Measurements from ENCODE around the gene IGLON5.

The IGLON5 gene

DNA sequence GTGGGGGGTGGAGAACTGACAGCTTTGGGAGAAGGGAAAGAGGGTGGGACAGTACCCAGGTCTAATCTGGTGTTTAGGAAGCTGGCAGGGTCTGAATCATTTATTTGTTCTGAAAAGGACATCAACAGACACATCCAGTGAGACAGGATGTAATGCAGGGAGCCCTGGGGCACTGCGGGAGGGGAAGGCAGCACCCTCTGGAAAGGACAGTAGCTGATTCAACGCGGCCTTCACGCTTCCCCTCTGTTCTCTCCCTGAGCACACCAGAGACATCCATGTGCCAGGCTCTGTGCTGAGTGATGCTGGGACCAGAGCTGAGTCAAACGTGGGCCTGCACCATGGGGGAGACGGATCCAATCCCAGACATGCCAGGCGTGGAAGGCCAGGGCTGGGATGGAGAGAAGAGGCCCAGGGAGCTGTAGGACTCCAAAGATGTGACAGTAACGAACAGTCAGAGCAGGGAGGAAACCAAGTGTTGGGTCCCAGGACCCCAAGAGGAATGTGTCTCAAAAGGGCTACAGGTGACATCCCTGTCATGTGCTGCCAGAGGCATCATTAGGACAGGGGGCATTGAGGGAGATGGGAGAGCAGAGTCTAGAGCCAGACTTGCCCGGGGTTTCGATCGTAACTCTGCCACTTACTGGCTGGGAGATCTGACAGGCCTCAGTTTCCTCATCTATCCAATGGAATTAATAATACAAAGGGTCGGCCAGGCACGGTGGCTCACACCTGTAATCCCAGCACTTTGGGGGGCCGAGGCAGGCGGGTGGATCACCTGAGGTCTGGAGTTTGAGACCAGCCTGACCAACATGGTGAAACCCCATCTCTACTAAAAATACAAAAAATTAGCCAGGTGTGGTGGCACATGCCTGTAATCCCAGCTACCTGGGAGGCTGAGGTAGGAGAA is 53.0 kb downstream of the IGLON5 start:
- DNase-seq (ENCODE audit: low spot score) = no peak

- no peak for DNase-seq (ENCODE audit: low spot score)
Measured at GRCh38 chr19:51365211-51365964, 53.9 kb downstream of the IGLON5 start.

- DNase-seq (ENCODE audit: low spot score) = no peak
Measured at GRCh38 chr19:51365965-51366388, 54.5 kb downstream of the IGLON5 start, which contains the start of gene ETFB. ETFB (minus strand) TSS chr19:51366388; CDS start chr19:51366326, 62 bp downstream.

GRCh38 chr19:51366389-51367254 is 55.2 kb downstream of the IGLON5 start:
- DNase-seq (ENCODE audit: low spot score) = peak; percentile 95

- peak; percentile 44 for DNase-seq (ENCODE audit: low spot score)
Measured at GRCh38 chr19:51367255-51367564, 55.8 kb downstream of the IGLON5 start.

DNA sequence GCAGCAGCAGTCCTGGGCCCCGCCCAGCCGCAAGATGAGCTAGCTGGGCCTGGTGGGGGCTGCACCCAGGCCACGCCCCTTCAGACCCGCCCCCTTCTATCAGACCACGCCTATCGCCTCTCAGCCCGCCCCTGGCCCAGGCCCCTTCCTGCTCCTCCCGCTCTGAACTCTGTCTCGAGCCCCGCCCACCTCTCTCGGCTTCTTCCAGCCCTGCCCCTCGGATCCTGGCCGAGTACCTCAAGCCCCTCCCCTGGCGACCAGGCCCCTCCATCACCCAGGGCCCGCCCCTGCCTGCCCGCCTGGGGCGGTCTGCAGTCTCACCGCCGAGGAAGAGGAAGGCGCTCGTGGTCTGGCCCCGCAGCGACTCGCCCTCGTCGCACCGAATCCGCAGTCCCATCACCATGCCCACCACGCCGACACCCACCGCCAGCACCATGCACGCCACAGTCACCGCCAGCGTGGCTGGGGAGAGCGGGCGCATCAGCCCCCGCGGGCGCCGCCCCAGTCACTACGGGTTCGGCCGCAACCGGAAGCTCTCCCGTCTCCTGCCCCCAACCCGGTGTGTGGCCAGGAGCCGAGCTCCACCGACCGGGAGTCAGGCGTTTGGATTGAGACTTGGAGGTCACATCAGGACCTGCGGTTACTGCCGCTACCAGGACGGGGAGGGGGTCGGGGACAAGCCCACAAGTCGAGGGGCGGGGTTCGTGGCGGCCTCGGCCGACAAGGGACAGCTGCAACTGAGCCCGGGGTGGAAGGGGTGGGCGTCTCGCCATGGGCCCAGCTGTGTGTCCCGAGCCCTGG is 56.3 kb downstream of the IGLON5 start:
- DNase-seq (ENCODE audit: low spot score) = peak; percentile 98

DNA sequence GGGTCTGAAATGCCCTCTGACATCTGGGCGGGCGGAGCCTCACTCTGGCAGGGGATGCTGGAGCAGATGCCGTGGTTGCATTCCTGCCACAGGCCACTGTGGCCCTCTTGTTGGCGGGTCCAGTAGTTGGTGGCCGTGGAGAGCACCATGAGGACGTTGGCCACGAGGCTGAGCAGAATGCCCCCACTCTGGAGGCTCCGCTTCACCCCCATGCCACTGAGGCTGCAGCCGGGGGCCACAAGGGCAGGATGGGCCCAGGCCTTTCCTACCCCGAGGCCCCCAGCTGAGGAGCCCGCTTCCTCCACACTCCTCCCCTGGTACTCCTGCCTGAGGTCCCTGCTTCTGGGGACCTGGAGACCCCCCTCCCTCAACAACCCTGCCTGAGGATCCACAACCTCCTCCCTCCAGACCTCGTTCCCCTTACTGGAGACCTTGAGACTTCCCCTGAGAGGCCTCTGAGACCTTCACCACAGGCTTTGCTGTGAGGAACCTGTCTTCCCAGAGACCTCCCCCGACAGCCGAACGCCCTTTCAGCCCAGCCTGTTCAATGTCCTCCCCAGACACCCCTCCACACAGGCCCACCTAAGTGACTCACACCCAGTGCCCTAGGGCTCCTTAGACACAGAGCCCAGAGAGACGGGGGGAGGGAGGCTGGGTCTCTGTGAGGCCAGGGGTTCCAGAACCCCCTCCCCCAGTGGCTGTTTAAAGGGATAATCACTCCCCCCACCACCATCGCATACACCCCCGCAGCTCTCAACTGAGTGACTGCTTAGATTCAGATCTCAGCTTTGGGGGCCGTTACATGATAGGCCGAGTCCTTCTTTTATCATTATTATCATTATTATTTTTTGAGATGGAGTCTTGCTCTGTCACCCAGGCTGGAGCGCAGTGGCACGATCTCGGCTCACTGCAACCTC is 57.2 kb downstream of the IGLON5 start, which contains the start of gene CLDND2:
CLDND2 (minus strand) TSS at position 638 of the 917 bp plus-strand sequence; CDS start at position 212, 426 bp downstream.
- DNase-seq (ENCODE audit: low spot score) = no peak

DNA sequence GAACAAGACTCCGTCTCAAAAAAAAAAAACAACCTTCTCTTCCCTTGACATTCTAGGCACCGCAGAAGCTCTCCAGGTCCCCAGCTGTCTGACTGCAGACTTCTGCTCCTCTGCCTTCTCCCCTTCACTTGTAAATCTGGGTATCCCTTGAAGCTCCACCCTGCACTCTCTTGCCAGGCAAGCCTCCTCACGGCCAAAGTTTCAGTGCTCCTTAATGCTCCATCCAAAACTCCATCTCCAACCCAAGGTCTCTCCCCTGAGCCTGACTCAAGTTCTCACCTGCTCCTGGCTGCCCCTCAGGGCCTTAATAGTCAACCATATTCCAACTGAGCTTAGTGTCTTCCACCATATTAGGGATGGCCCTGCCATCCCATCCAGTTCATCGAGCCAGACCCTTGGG is 58.8 kb downstream of the IGLON5 start:
- no peak for DNase-seq (ENCODE audit: low spot score)

DNA sequence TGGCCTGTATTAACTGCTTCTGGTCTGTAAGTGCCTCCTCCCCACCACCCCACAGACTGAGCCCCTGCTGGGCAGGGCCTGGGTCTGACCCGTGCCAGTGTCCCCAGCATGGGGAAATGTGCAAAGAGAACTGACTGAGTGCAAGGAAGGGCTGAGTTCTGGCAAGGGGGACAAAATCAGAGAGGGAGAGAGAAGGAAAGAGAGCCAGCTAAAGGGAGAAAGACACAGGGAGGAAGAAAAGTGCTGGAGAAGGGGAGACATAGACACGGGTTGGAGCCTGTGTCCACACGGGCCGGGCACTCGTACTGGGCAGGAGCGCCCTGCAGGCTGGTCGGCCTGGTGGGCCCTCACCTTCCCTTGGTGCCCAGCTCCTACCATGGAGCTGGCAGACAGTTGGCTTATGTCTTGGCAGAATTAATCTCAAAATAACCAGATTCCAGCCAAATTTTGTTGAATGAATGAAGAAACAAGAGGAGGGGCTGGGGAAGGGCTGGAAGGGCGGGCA is 59.8 kb downstream of the IGLON5 start:
- no peak for DNase-seq (ENCODE audit: low spot score)

GRCh38 chr19:51372021-51372648 is 60.7 kb downstream of the IGLON5 start:
- no peak for DNase-seq (ENCODE audit: low spot score)

- DNase-seq (ENCODE audit: low spot score) = no peak
Measured at GRCh38 chr19:51372649-51373504, 61.4 kb downstream of the IGLON5 start, which contains the start of gene NKG7. NKG7 (minus strand) TSS chr19:51372654; CDS start chr19:51372535, 119 bp downstream.

DNA sequence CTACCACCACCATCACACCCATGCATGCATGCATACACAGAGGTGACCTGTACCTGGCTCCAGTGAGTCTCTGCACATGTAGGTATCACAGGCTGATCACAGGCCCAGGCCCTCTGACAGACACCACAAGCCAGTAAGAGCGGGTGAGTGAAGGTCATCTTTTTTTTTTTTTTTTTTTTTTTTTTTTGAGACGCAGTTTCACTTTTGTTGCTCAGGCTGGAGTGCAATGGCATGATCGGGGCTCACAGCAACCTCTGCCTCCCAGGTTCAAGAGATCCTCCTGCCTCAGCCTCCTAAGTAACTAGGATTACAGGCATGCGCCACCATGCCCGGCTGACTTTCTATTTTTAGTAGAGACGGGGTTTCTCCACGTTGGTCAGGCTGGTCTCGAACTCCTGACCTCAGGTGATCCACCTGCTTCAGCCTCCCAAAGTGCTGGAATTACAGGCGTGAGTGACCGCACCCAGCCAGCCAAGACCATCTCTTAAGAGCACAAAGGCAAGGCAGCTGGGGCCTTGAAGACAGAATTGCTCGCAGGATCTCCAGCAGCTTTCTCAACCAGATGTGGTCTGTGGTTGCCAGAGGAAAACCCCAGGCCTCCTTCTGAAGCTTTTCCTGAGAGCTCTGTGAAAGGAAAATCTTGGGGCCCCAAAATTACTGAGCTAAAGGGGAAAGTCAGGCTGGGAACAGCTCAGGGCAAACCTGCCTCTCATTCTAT is 64.2 kb downstream of the IGLON5 start:
- no peak for DNase-seq (ENCODE audit: low spot score)

- DNase-seq (ENCODE audit: low spot score) = no peak
Measured at GRCh38 chr19:51377422-51377821, 66.0 kb downstream of the IGLON5 start.

GRCh38 chr19:51380379-51380778 is 68.9 kb downstream of the IGLON5 start:
- no peak for DNase-seq (ENCODE audit: low spot score)

Data from germinal center (tissue), 1 donor.